ENCODE data around the gene PAK6.

Gene PAK6

GRCh38 chr15:40310993-40311392 lies 72.1 kb downstream of the PAK6 start:
- DNase-seq (ENCODE audit: low spot score) = no peak

- DNase-seq (ENCODE audit: low spot score) = no peak
These were observed 73.7 kb downstream of the PAK6 start for GRCh38 chr15:40312370-40313158.

GRCh38 chr15:40313531-40314398 lies 74.9 kb downstream of the PAK6 start:
- no peak for DNase-seq (ENCODE audit: low spot score)

- peak; percentile 29 for DNase-seq (ENCODE audit: low spot score)
These were observed 75.9 kb downstream of the PAK6 start for GRCh38 chr15:40314723-40315276.

GRCh38 chr15:40316931-40317330 lies 78.1 kb downstream of the PAK6 start:
- no peak for DNase-seq (ENCODE audit: low spot score)

- no peak for DNase-seq (ENCODE audit: low spot score)
These were observed 78.7 kb downstream of the PAK6 start for GRCh38 chr15:40317580-40317979.

GRCh38 chr15:40320409-40320808 lies 81.5 kb downstream of the PAK6 start:
- DNase-seq (ENCODE audit: low spot score) = no peak

GRCh38 chr15:40320931-40321371 lies 82.1 kb downstream of the PAK6 start:
- peak; percentile 82 for DNase-seq (ENCODE audit: low spot score)

- no peak for DNase-seq (ENCODE audit: low spot score)
These were observed 83.8 kb downstream of the PAK6 start for GRCh38 chr15:40322531-40323238.

GRCh38 chr15:40323239-40323952 lies 84.5 kb downstream of the PAK6 start, which contains the start of gene INAFM2:
Gene INAFM2 (plus strand): TSS chr15:40323692. CDS start chr15:40324056, 364 bp downstream.
- DNase-seq (ENCODE audit: low spot score) = peak; percentile 92

GRCh38 chr15:40323953-40324937 lies 85.4 kb downstream of the PAK6 start:
- peak; percentile 21 for DNase-seq (ENCODE audit: low spot score)

GRCh38 chr15:40325188-40325587 lies 86.3 kb downstream of the PAK6 start:
- DNase-seq (ENCODE audit: low spot score) = no peak

- DNase-seq (ENCODE audit: low spot score) = no peak
These were observed 86.8 kb downstream of the PAK6 start for GRCh38 chr15:40325700-40326099.

Data from RKO (cell line).